HFFc6 (cell line): ENCODE results near the gene GPC6. TPM values are rescaled to one million over a fixed set of nuclear protein-coding genes. Genes with fewer than 3 reads are reported as not detected.

Experiments used
- DNase-seq: peaks from one replicate; pipeline ENCODE4 v3.0.0-alpha.2; 2018
- H3K27ac Mint-ChIP-seq: 2 replicates; pipeline ENCODE4 v1.8.0; 2020; ENCODE audit warnings: mild to moderate bottlenecking, mixed read lengths
- H3K27me3 Mint-ChIP-seq: 2 replicates; pipeline ENCODE4 v1.8.0; 2021; ENCODE audit warnings: mild to moderate bottlenecking, moderate library complexity, mixed read lengths; ENCODE audit not compliant: insufficient read depth
- H3K36me3 Mint-ChIP-seq: 2 replicates; pipeline ENCODE4 v1.8.0; 2021; ENCODE audit warnings: low read depth, mixed read lengths
- H3K4me1 Mint-ChIP-seq: 2 replicates; pipeline ENCODE4 v1.8.0; 2020; ENCODE audit warnings: low read depth, mixed read lengths
- H3K4me3 Mint-ChIP-seq: 2 replicates; pipeline ENCODE4 v1.8.0; 2020; ENCODE audit warnings: mild to moderate bottlenecking, moderate library complexity, mixed read lengths
- H3K9me3 Mint-ChIP-seq: 2 replicates; pipeline ENCODE4 v1.8.0; 2020; ENCODE audit warnings: mild to moderate bottlenecking, mixed read lengths
- CTCF ChIP-seq: fragments of 200-600 bp; sonication (generic); IDR thresholded peaks from 2 replicates; pipeline ENCODE4 v1.5.0; 2021; ENCODE audit warnings: antibody characterized with exemption, mild to moderate bottlenecking
- total RNA-seq, 6 experiments: library from RNA; stranded (reverse); fragmentation: NEBNext Ultra II Directional; extraction: Animal tissue kit (Norgen Biotek cat#: 25700); gene quantifications; 2 replicates in 1 of 6; 3 replicates in 5 of 6; pipeline ENCODE4 v1.2.3, GENCODE V29; 2021

Gene GPC6
- total RNA-seq, 6 experiments from 2014 or later, result 3.0 to 5.3 (median 4.4) TPM

DNA sequence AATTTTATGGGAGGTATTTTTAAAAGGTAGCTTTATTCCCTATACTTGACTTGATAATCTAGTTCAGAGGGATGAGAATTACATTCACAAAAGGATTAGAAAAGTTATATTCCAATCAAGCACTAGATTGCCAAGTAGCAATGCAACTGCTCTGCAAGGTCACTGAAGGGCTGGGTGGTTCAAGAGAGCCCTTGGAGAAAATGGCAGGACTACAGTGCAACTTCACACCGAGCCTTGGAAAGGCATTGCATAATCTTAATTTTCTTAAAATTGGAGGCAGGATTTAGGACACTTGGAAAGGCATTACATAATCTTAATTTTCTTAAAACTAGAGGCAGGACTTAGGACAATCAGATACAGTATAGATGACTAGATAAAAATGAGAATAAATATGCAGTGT is 936.9 kb downstream of the GPC6 start:
- no peak for TF ChIP-seq CTCF
- peaks cover 4% of the 10 kb centered on the region; the same call in 1 of the 2 replicates for H3K36me3 Mint-ChIP-seq
- H3K4me1 Mint-ChIP-seq, result no peaks in the 10 kb centered on the region
- H3K4me3 Mint-ChIP-seq, result no peak overlapping the region
- H3K9me3 Mint-ChIP-seq, result no peaks in the 10 kb centered on the region
- no peaks in the 10 kb centered on the region; the same call in 1 of the 2 replicates for H3K27me3 Mint-ChIP-seq
- no peak overlapping the region for H3K27ac Mint-ChIP-seq
- DNase-seq, result no peak

- Mint-ChIP-seq H3K27me3 (no peaks in the 10 kb centered on the region; the same call in 1 of the 2 replicates), H3K9me3 (no peaks in the 10 kb centered on the region), H3K36me3 (no peaks in the 10 kb centered on the region), H3K4me3 (no peak overlapping the region), H3K4me1 (peaks cover 14% of the 10 kb centered on the region), H3K27ac (no peak overlapping the region)
- DNase-seq, result no peak
- no peak for TF ChIP-seq CTCF
These were observed 942.3 kb downstream of the GPC6 start for GRCh38 chr13:94168783-94169453.

GRCh38 chr13:94169454-94170144 is 943.0 kb downstream of the GPC6 start:
- H3K4me1 Mint-ChIP-seq, result peaks cover 17% of the 10 kb centered on the region
- H3K27ac Mint-ChIP-seq, result no peak overlapping the region
- no peak overlapping the region for H3K4me3 Mint-ChIP-seq
- no peak for DNase-seq
- no peaks in the 10 kb centered on the region for H3K9me3 Mint-ChIP-seq
- H3K27me3 Mint-ChIP-seq, result no peaks in the 10 kb centered on the region; the same call in 1 of the 2 replicates
- H3K36me3 Mint-ChIP-seq, result no peaks in the 10 kb centered on the region
- TF ChIP-seq CTCF, result no peak

- Mint-ChIP-seq H3K36me3 (no peaks in the 10 kb centered on the region), H3K4me3 (no peak overlapping the region), H3K27me3 (no peaks in the 10 kb centered on the region; the same call in 1 of the 2 replicates), H3K4me1 (peaks cover 17% of the 10 kb centered on the region), H3K9me3 (no peaks in the 10 kb centered on the region), H3K27ac (no peak overlapping the region)
- DNase-seq, result no peak
- no peak for TF ChIP-seq CTCF
These were observed 943.6 kb downstream of the GPC6 start for GRCh38 chr13:94170145-94170571.

- Mint-ChIP-seq H3K27ac (no peak overlapping the region), H3K36me3 (no peaks in the 10 kb centered on the region), H3K9me3 (no peaks in the 10 kb centered on the region), H3K4me1 (peaks cover 17% of the 10 kb centered on the region), H3K4me3 (no peak overlapping the region), H3K27me3 (no peaks in the 10 kb centered on the region)
- TF ChIP-seq CTCF, result no peak
- no peak for DNase-seq
These were observed 945.8 kb downstream of the GPC6 start for GRCh38 chr13:94172416-94172815.
